Placental pericyte (primary cell): ENCODE measurements around the gene CARD9. TPM values are rescaled to one million over a fixed set of nuclear protein-coding genes. Genes with fewer than 3 reads are reported as not detected.

Experiments used
- total RNA-seq: library from RNA; depleted of rRNA; stranded (reverse); fragments of >200 nt; gene quantifications from 2 replicates; pipeline ENCODE4 v1.2.3, GENCODE V29; 2012

CARD9 gene
- 3.9 and 12.9 TPM in 2 replicates for total RNA-seq

GRCh38 chr9:136373300-136374182 lies at the start of gene CARD9:
Gene CARD9 (minus strand): TSS chr9:136373669. CDS start chr9:136372078, 1,591 bp downstream.

GRCh38 chr9:136410500-136411287 lies 37.2 kb upstream of the CARD9 start, which contains the start of the genes ENTR1 and PMPCA:
Gene ENTR1 (minus strand): TSS chr9:136410614. CDS start chr9:136410397, 217 bp downstream.
Gene PMPCA (plus strand): TSS chr9:136410658. CDS start chr9:136410669, 11 bp downstream.

GRCh38 chr9:136400038-136400834 lies 26.8 kb upstream of the CARD9 start, which contains the start of gene SNAPC4:
Gene SNAPC4 (minus strand): TSS chr9:136400170. CDS start chr9:136398428, 1,742 bp downstream.

GRCh38 chr9:136363106-136363948 lies 10.1 kb downstream of the CARD9 start, which contains the start of gene DNLZ:
Gene DNLZ (minus strand): TSS chr9:136363744. CDS start chr9:136363714, 30 bp downstream.

GRCh38 chr9:136327304-136327974 lies 46.0 kb downstream of the CARD9 start, which contains the start of gene GPSM1:
Gene GPSM1 (plus strand): TSS chr9:136327539. CDS start chr9:136327696, 157 bp downstream.

Other genes with a start within 250 kb of the CARD9 start
- gene LHX3, start 168.5 kb downstream of the CARD9 start, total RNA-seq = not detected in 2 replicates
- 12.5 and 19.3 TPM in 2 replicates for gene QSOX2, start 127.9 kb downstream of the CARD9 start, total RNA-seq
- not detected in 2 replicates for gene CCDC187, start 69.6 kb downstream of the CARD9 start, total RNA-seq
- 41.4 and 67.7 TPM in 2 replicates for gene GPSM1, start 46.1 kb downstream of the CARD9 start, total RNA-seq
- gene DNLZ, start 9.9 kb downstream of the CARD9 start, total RNA-seq = 7.0 and 27.6 TPM in 2 replicates
- gene SNAPC4, start 26.5 kb upstream of the CARD9 start, total RNA-seq = 7.7 and 9.6 TPM in 2 replicates
- 37.9 and 47.8 TPM in 2 replicates for gene ENTR1, start 36.9 kb upstream of the CARD9 start, total RNA-seq
- 41.1 and 62.1 TPM in 2 replicates for gene PMPCA, start 37.0 kb upstream of the CARD9 start, total RNA-seq
- gene INPP5E, start 66.2 kb upstream of the CARD9 start, total RNA-seq = 6.8 and 14.7 TPM in 2 replicates
- 58.6 and 62.4 TPM in 2 replicates for gene SEC16A, start 109.4 kb upstream of the CARD9 start, total RNA-seq
- gene NOTCH1, start 172.4 kb upstream of the CARD9 start, total RNA-seq = 30.4 and 32.9 TPM in 2 replicates